Colonic mucosa (tissue), 4 donors: Measurements from ENCODE around the gene LNPEP. TPM values are rescaled to one million over a fixed set of nuclear protein-coding genes. Genes with fewer than 3 reads are reported as not detected.
"Not testable (repeated sequence)": the region's sequence is repeated elsewhere in the genome, so short reads cannot be mapped to it uniquely, and the experiment has no call there.

Experiments
- DNase-seq: peaks from one replicate; pipeline ENCODE4 v3.0.0-alpha.2; 2020
- H3K27ac ChIP-seq: fragments of 200-600 bp; one replicate; pipeline ENCODE4 v1.8.0; 2021
- H3K27me3 ChIP-seq: fragments of 200-600 bp; one replicate; pipeline ENCODE4 v1.8.0; 2021
- H3K36me3 ChIP-seq: fragments of 200-600 bp; one replicate; pipeline ENCODE4 v1.8.0; 2021
- H3K4me1 ChIP-seq: fragments of 200-600 bp; one replicate; pipeline ENCODE4 v1.8.0; 2021; ENCODE audit warnings: mild to moderate bottlenecking
- H3K4me3 ChIP-seq: fragments of 200-600 bp; one replicate; pipeline ENCODE4 v1.8.0; 2021
- H3K9ac ChIP-seq, 2 donors: one replicate each; pipeline ENCODE4 v1.7.0; 2013; ENCODE audit warnings: control low read depth in 2 of 2, low read depth in 2 of 2, low read length in 2 of 2
- H3K9me3 ChIP-seq: fragments of 200-600 bp; one replicate; pipeline ENCODE4 v1.8.0; 2021
- intact Hi-C: fragments of 100-400 bp; cut with DNase I; formaldehyde crosslinking; loops from one replicate; pipeline ENCODE4 v1.14.1; 2022
- total RNA-seq, 2 donors: library from RNA; stranded (reverse); fragmentation: NEBNext Ultra II Directional in 1 of 2; extraction: Animal tissue kit (Norgen Biotek cat#: 25700) in 1 of 2; gene quantifications; one replicate each; pipeline ENCODE4 v1.2.1, GENCODE V29; 2021
- TF ChIP-seq, protein P1 (sequence below): fragments of 200-600 bp; IDR thresholded peaks from one replicate; pipeline ENCODE4 v1.8.0; 2022; ENCODE audit warnings: antibody characterized with exemption, mild to moderate bottlenecking
- donor health status: healthy.
- donor health status: DM: no; HTN: no; CAD: no.
- donor health status: DM: no; HTN: no; CAD: no.

The LNPEP gene
- total RNA-seq, 2 donors from 2014 or later: 23.7 to 34.9 TPM

DNA sequence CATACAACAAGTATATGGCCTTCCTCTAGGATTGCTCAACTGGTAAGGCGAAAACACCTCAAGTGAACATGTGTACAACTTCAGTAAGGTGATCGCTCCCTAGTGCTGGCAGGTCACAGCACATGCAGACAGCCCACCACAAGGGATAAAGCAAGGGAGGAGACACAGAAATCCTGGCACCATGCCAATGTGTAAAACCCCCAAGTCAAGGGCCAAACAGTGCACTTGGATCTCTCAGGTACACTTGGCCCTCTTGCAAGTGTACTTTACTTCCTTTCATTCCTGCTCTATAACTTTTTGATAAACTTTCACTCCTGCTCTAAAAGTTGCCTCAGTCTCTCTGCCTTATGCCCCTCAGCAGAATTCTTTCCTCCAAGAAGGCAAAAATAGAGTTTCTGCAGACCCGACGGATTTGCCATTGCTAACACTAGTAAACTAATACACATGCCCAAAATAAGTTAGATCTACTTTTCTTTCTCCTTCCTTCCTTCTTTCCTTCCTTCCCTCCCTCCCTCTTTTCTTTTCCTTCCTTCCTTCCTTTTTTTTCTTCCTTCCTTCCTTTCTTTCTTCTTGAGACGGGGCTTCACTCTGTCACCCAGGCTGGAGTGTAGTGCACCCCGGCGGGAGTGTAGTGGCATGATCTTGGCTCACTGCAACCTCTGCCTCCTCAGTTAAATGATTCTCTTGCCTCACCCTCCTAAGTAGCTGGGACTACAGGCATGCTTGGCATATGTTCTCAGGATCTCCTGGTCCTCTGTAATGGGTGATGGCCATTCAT lies 6.8 kb upstream of the LNPEP start:
- H3K9ac ChIP-seq: no peak overlapping the region
- no peak for DNase-seq
- peaks cover 8% of the 10 kb centered on the region for H3K4me1 ChIP-seq
- H3K27ac ChIP-seq: no peak overlapping the region
- no peaks in the 10 kb centered on the region for H3K36me3 ChIP-seq
- no peaks in the 10 kb centered on the region for H3K27me3 ChIP-seq
- intact Hi-C loops: no loop called here
- no peaks in the 10 kb centered on the region for H3K9me3 ChIP-seq
- TF ChIP-seq, protein P1, sequence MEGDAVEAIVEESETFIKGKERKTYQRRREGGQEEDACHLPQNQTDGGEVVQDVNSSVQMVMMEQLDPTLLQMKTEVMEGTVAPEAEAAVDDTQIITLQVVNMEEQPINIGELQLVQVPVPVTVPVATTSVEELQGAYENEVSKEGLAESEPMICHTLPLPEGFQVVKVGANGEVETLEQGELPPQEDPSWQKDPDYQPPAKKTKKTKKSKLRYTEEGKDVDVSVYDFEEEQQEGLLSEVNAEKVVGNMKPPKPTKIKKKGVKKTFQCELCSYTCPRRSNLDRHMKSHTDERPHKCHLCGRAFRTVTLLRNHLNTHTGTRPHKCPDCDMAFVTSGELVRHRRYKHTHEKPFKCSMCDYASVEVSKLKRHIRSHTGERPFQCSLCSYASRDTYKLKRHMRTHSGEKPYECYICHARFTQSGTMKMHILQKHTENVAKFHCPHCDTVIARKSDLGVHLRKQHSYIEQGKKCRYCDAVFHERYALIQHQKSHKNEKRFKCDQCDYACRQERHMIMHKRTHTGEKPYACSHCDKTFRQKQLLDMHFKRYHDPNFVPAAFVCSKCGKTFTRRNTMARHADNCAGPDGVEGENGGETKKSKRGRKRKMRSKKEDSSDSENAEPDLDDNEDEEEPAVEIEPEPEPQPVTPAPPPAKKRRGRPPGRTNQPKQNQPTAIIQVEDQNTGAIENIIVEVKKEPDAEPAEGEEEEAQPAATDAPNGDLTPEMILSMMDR: no peak
- no peak overlapping the region for H3K4me3 ChIP-seq

DNA sequence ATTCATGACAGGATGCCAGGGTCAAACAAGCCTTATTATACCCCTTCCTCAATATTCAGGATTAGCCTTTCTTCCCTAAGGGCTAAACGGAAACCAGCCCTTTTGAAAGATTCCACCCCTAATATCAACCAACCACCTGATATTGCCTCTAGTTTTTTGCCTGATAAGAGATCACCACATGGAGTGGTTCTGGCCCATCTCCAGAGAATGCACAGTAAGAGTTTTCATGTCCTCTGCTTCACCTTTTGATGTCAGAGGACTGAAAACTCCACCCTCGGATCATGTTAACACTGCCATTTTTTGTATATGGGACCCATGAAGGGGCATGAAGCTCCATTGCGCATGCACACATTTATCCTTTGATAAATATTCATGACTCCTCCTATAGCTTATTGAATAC lies 5.8 kb upstream of the LNPEP start:
- intact Hi-C loops: no loop called here
- Histone ChIP-seq H3K4me3 (no peak overlapping the region), H3K36me3 (no peaks in the 10 kb centered on the region), H3K9me3 (no peaks in the 10 kb centered on the region), H3K27ac (no peak overlapping the region), H3K27me3 (no peaks in the 10 kb centered on the region), H3K9ac (no peak overlapping the region), H3K4me1 (peaks cover 8% of the 10 kb centered on the region)
- no peak for DNase-seq
- TF ChIP-seq, protein P1: no peak

DNA sequence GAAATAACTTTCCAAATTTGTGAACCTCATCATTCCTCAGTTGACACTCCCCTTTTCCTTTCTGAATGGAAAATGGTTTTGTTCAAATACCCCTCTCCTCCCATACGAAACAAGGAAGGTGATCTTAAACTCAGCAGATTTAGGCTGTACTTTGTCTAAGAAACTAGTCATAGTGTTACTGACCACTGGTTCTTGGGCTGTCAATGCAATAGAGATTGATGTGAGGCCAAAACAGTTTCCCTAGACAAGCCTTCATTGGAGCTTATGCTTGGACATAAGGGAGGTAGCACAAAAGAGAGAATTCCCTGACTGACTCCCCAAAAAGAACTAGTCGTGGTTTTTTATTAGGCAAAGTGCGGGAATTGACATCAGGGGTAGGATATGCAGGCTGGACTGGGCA lies 5.3 kb upstream of the LNPEP start:
- intact Hi-C loops: no loop called here
- Histone ChIP-seq H3K4me3 (no peak overlapping the region), H3K9ac (no peak overlapping the region), H3K27ac (no peak overlapping the region), H3K27me3 (no peaks in the 10 kb centered on the region), H3K9me3 (no peaks in the 10 kb centered on the region), H3K4me1 (peaks cover 8% of the 10 kb centered on the region), H3K36me3 (no peaks in the 10 kb centered on the region)
- no peak for DNase-seq
- TF ChIP-seq, protein P1: no peak

DNA sequence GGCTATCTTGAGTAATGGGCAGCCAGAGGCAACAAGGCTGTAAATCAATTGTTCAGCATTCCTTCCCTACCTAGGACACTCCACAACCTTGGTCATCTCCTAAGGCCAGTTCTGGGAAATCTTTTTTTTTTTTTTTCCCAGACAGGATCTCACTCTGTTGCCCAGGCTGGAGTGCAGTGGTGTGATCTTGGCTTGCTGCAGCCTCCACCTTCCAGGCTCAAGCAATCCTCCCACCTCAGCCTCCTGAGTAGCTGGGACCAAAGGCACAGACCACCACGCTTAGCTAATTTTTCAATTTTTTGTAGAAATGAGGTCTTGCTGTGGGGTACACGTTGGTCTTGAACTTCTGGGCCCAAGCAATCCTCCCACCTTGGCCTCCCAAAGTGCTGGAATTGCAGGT lies 4.8 kb upstream of the LNPEP start:
- H3K27ac ChIP-seq, H3K27me3 ChIP-seq, DNase-seq, H3K4me1 ChIP-seq, H3K4me3 ChIP-seq, intact Hi-C loops, H3K36me3 ChIP-seq, H3K9me3 ChIP-seq, H3K9ac ChIP-seq: not testable (repeated sequence)

DNA sequence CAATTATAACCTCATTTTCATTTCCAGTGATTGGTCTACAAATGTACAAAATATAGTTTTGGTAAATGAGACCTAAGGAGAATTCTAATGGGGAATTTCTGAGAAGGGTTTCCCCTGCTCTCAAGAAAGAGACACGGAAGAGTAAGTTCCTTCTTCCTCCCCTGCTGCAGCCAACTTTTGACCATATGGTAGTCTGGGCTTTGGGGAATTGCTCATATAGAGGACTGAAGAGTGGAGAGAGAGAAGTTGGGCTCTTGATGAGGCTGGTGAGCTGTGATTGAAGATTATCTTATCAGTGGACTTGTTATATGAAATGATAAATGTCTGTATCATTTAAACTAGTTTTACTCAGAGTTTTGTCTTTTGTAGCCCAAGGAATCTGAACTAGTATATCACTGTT lies 4.3 kb upstream of the LNPEP start:
- no peak overlapping the region for H3K27ac ChIP-seq
- TF ChIP-seq, protein P1: no peak
- H3K4me1 ChIP-seq: peaks cover 8% of the 10 kb centered on the region
- no peaks in the 10 kb centered on the region for H3K9me3 ChIP-seq
- H3K36me3 ChIP-seq: no peaks in the 10 kb centered on the region
- no peak for DNase-seq
- H3K27me3 ChIP-seq: no peaks in the 10 kb centered on the region
- H3K4me3 ChIP-seq: no peak overlapping the region
- intact Hi-C loops: no loop called here
- H3K9ac ChIP-seq: no peak overlapping the region

DNA sequence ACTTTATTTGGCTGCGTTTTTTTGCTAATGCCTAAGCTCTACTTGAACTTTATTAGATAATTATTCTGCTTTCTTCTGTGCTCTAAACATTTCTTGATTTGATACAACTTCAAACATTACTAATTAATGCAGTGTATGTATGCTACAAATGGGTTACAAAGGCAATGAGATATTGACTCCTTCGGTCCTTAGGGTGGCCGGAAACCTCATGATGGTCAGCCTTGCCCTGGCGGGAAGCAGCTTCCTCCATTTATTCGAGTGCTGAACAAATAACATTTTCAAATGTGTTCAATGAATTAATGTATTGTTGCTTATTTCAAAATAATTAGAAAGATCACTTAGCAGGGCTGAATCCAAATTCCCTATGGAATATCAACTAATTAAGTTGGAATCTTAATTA lies 3.9 kb upstream of the LNPEP start:
- intact Hi-C loops: no loop called here
- Histone ChIP-seq H3K4me1 (peaks cover 8% of the 10 kb centered on the region), H3K4me3 (no peak overlapping the region), H3K27ac (no peak overlapping the region), H3K36me3 (no peaks in the 10 kb centered on the region), H3K9ac (no peak overlapping the region), H3K9me3 (no peaks in the 10 kb centered on the region), H3K27me3 (no peaks in the 10 kb centered on the region)
- DNase-seq: no peak
- TF ChIP-seq, protein P1: no peak
